Left lung (tissue), 10 donors: Measurements from ENCODE around the gene MROH7. TPM values are rescaled to one million over a fixed set of nuclear protein-coding genes. Genes with fewer than 3 reads are reported as not detected.

Experiments used
- ATAC-seq: fragments of 200-7000 bp; cut with Tn5 transposase; one replicate; pipeline ENCODE4 v1.9.1; 2020; ENCODE audit warnings: moderate library complexity
- DNase-seq, 4 donors: peaks; one replicate each; pipeline ENCODE4 v3.0.0-alpha.2; 2013 to 2020
- H3K27ac ChIP-seq, 2 donors: fragments of 200-600 bp; sonication (generic) in 1 of 2; one replicate each; pipeline versions ENCODE4 v1.5.0 to v1.8.0; 2020 to 2021
- H3K27me3 ChIP-seq, 2 donors: fragments of 200-600 bp; sonication (generic) in 1 of 2; one replicate each; pipeline versions ENCODE4 v1.5.0 to v1.8.0; 2020 to 2021
- H3K36me3 ChIP-seq, 2 donors: fragments of 200-600 bp; sonication (generic) in 1 of 2; one replicate each; pipeline versions ENCODE4 v1.5.0 to v1.8.0; 2020 to 2021
- H3K4me1 ChIP-seq, 2 donors: fragments of 200-600 bp; one replicate each; pipeline ENCODE4 v1.8.0; 2021
- H3K4me3 ChIP-seq, 2 donors: fragments of 200-600 bp; sonication (generic) in 1 of 2; one replicate each; pipeline versions ENCODE4 v1.5.0 to v1.8.0; 2020 to 2021; ENCODE audit warnings: mild to moderate bottlenecking in 1 of 2
- H3K9me3 ChIP-seq, 2 donors: fragments of 200-600 bp; sonication (generic) in 1 of 2; one replicate each; pipeline versions ENCODE4 v1.5.0 to v1.8.0; 2020 to 2021
- CTCF ChIP-seq, 2 donors: fragments of 200-600 bp; sonication (generic) in 1 of 2; IDR thresholded peaks; one replicate each; pipeline versions ENCODE4 v1.5.0 to v1.8.0; 2021; ENCODE audit warnings: antibody characterized with exemption in 2 of 2
- intact Hi-C, 2 donors: fragments of 100-400 bp; cut with DNase I; formaldehyde crosslinking; loops; one replicate each; pipeline versions ENCODE4 v1.11.2 to v1.14.2; 2022
- polyA plus RNA-seq, 6 donors: library from polyadenylated mRNA; unstranded; fragments of 120-200 nt; gene quantifications; one replicate each; pipeline ENCODE4 v1.2.1, GENCODE V29; 2013; ENCODE audit not compliant: insufficient read length in 6 of 6
- total RNA-seq, 2 donors: library from RNA; stranded (reverse); fragmentation: NEBNext Ultra II Directional; extraction: Animal tissue kit (Norgen Biotek cat#: 25700); gene quantifications; one replicate each; pipeline ENCODE4 v1.2.1, GENCODE V29; 2021
- donor health status: DM: no; HTN: yes; CAD: no.
- donor health status: DM: no; HTN: no; CAD: no.

The MROH7 gene
- total and polyA plus RNA-seq, 8 donors, result 0.70 to 16.2 (median 12.8) TPM

DNA sequence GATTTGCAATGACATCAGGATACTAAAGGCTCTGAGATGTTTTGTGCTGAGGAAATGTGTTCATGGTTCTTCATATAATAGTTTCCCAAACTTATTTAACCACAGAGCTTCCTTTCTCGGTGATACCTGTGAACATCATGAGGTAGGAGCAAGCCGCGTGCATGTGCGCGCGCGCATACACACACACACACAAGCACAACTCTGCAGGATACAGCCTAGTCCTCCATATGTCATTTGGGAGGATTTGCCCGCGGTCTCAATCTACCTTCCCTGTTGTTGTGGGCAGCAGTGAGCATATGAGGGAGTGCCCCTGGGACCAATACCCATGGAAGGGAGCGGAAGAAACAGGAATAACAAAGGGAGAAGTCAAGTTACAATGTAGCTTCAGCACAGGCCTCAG, 61.9 kb downstream of the MROH7 start:
- H3K4me1 ChIP-seq, result no peaks in the 10 kb centered on the region
- no peaks in the 10 kb centered on the region for H3K36me3 ChIP-seq
- no peak overlapping the region for H3K27ac ChIP-seq
- no peaks in the 10 kb centered on the region for H3K9me3 ChIP-seq
- intact Hi-C loops, result no loop called here
- no peaks in the 10 kb centered on the region for H3K27me3 ChIP-seq
- no peak for TF ChIP-seq CTCF (IDR thresholded peaks at IDR 0.05)
- DNase-seq (no peak), ATAC-seq (no peak)
- no peak overlapping the region for H3K4me3 ChIP-seq

GRCh38 chr1:54705153-54705552, 63.6 kb downstream of the MROH7 start:
- no peaks in the 10 kb centered on the region for H3K36me3 ChIP-seq
- intact Hi-C loops, result no loop called here
- no peaks in the 10 kb centered on the region for H3K27me3 ChIP-seq
- DNase-seq, result no peak
- no peak for ATAC-seq
- no peak for TF ChIP-seq CTCF (IDR thresholded peaks at IDR 0.05)
- no peak overlapping the region for H3K4me3 ChIP-seq
- no peak overlapping the region for H3K27ac ChIP-seq
- no peaks in the 10 kb centered on the region for H3K9me3 ChIP-seq
- no peaks in the 10 kb centered on the region for H3K4me1 ChIP-seq

- ATAC-seq (no peak), DNase-seq (no peak)
- Histone ChIP-seq H3K27ac (no peak overlapping the region), H3K4me1 (no peaks in the 10 kb centered on the region), H3K4me3 (no peak overlapping the region), H3K9me3 (no peaks in the 10 kb centered on the region), H3K27me3 (no peaks in the 10 kb centered on the region), H3K36me3 (no peaks in the 10 kb centered on the region)
- intact Hi-C loops, result no loop called here
- TF ChIP-seq CTCF (IDR thresholded peaks at IDR 0.05), result no peak
These were observed 64.8 kb downstream of the MROH7 start for GRCh38 chr1:54706419-54706818.

GRCh38 chr1:54708385-54708784, 66.8 kb downstream of the MROH7 start:
- Histone ChIP-seq H3K4me3 (no peak overlapping the region), H3K9me3 (no peaks in the 10 kb centered on the region), H3K36me3 (no peaks in the 10 kb centered on the region), H3K27ac (no peak overlapping the region), H3K4me1 (no peaks in the 10 kb centered on the region), H3K27me3 (no peaks in the 10 kb centered on the region)
- intact Hi-C loops, result no loop called here
- no peak for ATAC-seq
- no peak for DNase-seq
- no peak for TF ChIP-seq CTCF (IDR thresholded peaks at IDR 0.05)

GRCh38 chr1:54709547-54710292, 68.1 kb downstream of the MROH7 start:
- no peak overlapping the region for H3K4me3 ChIP-seq
- TF ChIP-seq CTCF (IDR thresholded peaks at IDR 0.05), result no peak
- no peaks in the 10 kb centered on the region for H3K36me3 ChIP-seq
- intact Hi-C loops, result no loop called here
- ATAC-seq, result no peak
- no peaks in the 10 kb centered on the region for H3K9me3 ChIP-seq
- DNase-seq, result no peak
- H3K4me1 ChIP-seq, result peaks cover 0 to under 1% of the 10 kb centered on the region in 2 donors
- no peaks in the 10 kb centered on the region for H3K27me3 ChIP-seq
- H3K27ac ChIP-seq, result no peak overlapping the region
